HG03103 (cell line): Measurements from ENCODE around the gene DDRGK1.

Experiments
- ATAC-seq: cut with Tn5 transposase; IDR thresholded peaks from one replicate; pipeline ENCODE4 v1.9.1; 2021; ENCODE audit warnings: low read depth; ENCODE audit not compliant: unreplicated experiment

The DDRGK1 gene

DNA sequence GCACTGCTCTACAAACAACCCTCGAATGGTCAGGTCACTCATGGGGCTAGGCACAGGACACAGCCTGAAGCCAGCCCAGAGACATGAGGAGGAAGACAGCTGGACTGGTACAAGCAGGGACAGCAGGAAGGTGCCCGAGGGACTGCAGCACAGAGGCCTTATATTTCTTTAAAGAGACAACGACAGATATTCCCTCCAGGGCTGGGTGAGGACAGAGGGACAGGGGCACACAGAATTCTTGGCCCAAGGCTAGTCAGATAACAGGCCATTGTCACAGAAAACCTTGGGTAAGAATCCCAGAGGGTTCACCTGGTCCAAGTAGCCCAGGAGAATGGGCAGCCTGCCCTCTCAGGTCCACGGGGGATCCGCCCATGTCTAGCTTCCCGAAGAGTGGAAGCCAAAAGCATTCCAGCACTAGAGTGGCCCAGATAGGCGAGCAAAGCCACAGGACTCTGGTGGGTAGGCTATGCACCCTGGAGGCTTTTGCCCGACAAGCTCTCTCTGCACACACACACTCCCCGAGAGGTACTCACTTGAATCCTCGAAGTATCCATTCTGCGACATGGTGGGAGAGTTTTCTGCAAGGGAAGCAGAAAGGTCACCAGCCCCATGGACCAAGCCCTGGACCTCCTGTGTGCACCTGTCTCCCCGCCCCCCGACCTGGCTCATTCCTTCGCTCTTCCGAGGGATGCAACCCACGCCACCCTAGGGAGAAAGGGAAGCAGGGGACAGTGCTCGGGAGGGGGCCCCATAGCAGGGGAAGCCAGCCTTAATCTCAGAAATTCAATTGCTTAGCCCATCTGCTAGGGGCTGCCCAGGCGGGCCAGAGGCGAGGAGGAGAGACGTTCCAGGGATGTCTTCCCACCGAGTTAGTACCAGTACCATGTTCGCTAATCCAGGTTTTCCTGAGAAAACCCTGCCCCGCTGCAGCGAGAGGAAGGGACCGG is 32.8 kb upstream of the DDRGK1 start:
- no peak for ATAC-seq

DNA sequence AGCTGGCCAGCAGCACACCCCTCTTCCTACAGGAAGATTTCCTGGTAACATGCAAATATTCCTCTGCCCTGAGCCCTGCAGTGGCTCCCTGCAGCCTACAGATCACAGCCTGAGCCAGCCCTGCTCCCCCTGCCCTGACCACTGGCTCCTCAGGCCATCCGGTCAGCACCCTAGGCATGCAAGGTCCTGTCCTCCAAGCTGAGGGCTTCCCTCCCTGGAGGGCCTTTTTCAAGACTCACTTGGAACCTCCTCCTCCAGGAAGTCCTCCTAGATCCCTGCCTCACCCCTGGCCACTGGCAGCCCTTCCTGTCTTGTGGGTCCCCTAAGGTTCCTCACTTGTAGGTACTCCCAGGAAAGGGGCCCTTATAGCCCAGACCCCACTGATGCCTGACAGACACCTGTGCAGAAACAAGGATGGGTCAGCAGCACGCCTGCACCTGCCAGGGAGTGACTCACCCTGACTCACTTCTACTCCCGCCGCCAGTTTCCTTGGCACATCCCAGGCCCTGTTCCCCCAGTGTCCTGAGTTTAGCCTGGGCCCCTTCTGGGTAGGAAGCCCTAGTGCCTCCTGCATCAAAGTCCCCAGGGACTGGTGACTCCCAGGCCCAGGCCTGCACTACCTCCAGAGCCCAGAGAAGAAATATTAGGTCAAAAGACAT is 31.3 kb upstream of the DDRGK1 start:
- ATAC-seq, result no peak

DNA sequence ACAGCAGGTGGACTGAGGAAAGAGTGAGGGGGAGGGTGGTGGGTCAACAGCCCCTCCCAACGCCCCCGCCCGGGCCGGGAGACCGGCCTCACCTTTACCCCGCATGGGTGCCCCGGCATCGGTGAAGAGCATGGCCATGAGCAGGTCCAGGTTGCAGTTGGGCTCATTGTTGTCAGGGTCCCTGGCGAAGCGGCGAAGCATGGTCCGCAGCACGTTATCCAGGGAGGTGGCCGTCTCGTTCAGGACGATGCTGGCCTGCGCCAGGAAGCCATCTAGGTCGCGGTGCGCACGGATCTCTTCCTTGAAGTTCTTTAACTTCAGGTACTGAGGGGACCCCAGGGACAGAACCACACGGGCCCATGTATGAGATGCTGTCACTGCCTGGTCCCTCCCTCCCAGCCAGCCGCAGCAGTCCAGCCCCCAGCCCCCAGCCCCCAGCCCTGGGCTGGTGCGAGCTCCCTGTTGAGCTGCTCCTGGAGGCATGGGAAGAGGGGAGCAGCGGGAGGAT is 29.6 kb upstream of the DDRGK1 start:
- no peak for ATAC-seq

DNA sequence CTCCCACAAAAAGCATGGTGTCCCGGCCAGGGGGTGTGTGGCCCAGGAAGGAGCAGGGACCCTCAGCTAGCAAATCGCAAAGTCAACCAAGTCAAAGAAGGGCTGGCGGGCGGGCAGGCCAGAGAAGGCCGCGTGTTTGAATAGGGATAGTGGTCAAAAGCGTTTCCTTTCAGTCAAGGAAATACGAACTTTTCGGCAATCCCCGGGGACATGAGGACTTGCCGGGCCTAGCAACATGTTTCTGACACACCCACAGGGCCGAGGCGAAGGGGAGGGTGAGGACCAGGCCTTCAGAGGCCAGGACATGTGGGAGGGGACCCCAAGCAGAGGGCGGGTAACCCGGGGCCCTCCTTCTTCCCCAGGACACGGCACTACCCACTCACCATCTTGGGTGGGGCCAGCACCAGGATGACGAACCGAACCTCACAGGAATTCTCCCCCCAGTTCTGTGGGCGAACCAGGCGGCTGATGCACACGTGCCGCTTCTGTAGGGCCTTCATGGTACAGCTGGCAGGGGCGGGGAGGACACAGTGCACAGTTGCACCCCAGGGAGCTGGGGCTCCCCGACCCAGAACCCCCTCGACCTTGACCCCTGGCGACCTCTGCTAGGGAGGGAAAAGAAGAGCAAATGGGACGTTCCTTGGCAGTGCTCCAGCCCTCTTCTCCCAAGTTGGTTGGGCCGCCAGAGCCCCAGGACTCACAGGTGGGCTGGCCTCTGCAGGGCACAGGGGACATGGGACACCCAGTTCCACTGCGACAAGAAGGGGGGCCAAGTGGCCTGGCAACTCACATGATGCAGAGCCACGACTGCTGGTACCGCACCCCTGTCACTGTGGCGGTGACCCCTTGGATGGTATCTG is 28.9 kb upstream of the DDRGK1 start:
- no peak for ATAC-seq

DNA sequence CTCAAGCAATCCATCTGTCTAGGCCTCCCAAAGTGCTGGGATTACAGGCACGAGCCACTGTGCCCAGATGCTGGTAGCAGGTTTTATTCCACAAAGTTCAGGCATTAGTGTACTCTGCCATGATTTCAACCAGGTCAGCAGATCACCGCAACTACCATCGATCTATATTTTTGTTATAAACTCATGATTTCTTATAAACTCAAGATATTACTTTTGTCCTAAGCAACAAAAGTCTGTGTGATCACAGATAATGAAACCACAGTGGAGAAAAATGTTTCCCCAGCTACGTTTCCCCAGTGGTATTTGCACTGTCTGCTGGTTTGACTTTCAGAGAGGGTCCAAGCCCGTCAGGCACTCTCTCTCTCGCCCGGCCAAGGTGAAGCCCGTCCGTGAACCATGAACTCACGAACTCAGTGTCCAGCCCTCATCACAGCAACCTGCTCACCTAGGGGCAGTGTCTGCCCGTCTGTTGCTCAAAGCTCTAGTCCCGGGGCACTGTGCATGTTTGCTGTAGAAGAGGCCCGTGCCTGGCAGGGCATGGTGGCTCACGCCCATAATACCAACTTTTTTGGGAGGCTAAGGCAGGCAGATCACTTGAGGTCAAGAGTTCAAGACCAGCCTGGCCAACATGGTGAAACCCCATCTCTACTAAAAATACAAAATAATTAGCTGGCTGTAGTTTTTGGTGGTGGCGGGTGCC is 27.6 kb upstream of the DDRGK1 start:
- ATAC-seq, result no peak

DNA sequence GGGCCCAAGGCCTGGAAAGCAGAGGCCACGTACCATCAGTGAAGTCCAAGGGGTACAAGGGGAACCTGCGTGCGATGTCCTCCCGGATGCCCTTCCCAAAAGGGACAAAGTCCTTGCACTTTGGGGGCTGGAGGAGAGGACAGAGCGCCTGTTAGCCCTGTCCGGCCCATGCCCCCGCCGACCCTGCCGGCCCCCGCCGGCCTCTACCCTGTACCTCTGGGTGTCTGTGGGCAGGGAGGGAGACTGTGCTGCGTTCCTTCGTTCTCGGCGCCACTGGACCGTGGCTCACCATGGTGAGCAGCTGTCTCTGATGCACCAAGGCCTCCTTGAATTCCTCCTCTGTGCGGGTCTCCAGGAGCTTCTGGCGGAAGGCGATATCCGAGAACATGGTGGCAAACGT is 26.6 kb upstream of the DDRGK1 start:
- ATAC-seq, result no peak

DNA sequence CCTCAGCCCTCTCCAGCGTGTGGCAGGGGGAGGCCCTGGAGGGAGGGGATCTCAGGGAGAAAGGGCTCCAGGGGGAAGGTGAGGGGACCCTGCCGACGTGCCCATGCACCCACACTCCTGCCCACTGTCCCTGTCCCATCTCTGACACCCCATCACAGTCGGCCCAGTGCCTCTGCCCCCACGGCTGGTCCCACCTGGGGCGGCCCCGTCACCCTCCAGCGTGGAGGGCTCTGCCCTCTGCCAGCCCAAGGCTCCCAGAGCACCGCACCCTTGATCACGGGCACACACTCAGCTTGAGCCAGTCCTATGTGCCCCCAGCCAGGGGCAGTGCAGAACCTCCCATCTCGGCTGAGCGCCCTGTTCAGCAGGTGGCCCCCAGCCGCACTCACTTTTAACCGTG is 25.3 kb upstream of the DDRGK1 start:
- ATAC-seq, result no peak

DNA sequence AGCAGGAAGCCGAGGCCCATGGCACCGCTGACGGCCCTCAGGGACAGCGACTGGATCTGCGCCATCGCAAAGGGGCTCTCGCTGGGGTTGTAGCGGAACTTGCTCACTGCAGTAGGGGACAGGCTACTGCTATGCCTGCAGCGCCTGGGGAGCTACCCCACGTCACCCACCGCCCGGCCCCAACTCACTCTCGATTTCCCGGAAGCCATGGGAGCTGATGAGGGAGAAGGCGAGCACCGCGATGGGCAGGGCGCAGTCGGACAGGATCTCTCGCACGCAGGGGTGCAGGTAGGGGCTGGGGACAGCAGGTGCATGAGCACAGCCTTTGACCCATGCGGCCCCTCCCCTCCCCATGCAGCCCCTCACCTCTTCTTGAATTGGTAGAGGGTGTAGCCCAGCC is 24.7 kb upstream of the DDRGK1 start:
- no peak for ATAC-seq

DNA sequence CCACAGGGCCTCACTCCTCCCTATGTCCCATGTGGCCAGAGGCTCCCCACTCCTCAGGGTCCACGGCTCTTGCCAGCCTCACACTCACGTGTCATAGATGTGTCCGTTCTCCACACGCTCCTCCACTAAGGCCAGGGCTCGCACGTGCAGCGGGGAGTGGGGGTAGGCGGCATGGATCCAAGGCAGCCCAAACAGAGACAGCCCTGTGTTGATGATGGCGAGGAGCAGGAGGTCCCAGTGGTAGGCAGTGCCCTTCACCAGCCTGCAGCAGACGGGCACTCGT is 24.2 kb upstream of the DDRGK1 start:
- no peak for ATAC-seq

DNA sequence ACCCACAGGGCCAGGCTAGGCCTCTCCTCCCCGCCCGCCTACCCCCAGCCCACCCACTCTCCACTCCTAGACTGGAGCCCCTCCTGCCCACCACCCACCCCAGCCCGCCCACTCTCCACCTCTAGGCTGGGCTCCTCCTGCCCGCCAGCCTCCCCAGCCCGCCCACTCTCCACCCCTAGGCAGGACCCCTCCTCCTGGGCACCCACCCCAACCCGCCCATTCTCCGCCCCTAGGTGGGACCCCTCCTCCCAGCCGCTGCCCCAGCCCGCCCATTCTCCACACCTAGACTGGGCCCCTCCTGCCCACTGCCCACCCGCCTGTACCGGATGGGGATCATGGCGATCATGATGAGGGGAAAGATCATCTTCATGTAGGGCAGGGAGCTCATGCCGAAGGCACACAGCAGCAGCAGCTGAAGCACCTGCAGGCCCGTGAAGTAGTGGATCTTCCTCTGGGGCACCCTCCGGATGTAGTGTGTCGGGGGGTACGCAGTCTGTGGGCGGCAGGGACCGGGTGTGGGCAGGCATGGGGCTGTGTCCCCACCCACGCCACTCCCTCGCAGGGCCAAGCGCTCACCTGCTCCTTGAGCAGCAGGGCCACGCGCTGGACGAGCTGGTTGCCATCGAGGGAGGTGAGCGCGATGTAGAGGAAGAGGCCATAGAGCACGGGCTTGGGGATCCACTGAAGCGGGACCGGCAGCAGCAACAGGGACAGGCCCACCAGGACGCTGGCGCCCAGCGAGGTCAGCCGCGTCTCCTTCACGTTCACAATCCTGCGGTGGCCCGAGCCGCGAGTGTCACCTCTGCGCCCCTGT is 23.7 kb upstream of the DDRGK1 start:
- ATAC-seq, result no peak

DNA sequence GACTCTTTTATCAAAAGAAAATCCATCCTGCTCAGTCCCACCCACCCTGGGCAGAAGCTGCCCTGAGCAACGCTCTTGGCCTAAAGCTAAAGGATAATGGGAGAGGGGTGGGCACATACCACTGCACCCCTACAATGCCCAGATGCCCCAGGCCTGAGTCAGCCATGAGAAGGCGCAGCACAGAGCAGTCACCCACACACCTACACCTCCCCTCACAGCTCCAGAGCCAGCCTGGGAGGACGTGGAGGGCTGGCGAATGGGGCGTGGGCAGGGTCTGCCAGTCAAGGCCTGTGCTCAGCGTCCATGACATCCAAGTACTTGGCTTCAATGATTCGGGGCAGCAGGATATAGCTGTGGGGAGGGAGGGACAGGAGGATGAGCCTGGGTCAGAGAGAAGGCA is 23.0 kb upstream of the DDRGK1 start:
- no peak for ATAC-seq

DNA sequence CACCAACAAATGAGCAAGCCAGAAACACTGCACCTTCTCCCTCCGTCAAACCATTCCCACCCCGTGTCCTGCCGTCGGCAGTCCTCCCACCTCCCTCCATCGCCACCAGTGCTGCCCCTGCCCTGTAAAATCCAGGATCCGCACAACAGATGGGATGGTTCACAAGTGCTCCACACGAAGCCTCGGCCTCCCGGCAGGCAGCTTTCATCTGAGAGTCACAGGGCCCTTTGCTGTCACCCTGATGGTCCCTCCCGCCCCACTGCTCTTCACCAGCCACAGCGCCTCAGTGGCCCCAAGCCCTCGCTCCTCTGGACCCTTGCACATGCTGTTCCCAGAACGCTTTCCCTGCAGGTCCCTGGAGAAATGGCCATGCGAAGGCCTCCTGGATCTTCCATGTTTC is 22.4 kb upstream of the DDRGK1 start:
- no peak for ATAC-seq

DNA sequence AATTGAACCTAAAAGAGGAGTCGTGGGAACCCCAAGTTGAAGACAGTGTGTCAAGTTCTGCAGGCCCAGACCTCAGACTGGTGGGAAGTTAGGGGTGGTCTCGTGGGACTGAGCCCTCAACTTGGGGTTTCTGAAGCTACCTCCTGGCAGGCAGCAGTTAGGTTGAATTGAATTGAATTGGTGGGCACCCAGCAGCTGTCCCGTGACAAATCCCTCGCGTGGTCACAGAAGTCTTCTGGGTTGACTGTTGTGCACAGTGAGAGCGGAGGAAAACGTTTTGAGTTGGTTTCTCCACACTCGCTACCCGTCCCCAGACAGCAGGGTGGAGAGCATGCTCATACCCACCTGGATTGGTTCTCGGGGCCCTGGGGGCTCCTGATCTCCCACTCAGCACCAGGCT is 21.6 kb upstream of the DDRGK1 start:
- ATAC-seq, result no peak

DNA sequence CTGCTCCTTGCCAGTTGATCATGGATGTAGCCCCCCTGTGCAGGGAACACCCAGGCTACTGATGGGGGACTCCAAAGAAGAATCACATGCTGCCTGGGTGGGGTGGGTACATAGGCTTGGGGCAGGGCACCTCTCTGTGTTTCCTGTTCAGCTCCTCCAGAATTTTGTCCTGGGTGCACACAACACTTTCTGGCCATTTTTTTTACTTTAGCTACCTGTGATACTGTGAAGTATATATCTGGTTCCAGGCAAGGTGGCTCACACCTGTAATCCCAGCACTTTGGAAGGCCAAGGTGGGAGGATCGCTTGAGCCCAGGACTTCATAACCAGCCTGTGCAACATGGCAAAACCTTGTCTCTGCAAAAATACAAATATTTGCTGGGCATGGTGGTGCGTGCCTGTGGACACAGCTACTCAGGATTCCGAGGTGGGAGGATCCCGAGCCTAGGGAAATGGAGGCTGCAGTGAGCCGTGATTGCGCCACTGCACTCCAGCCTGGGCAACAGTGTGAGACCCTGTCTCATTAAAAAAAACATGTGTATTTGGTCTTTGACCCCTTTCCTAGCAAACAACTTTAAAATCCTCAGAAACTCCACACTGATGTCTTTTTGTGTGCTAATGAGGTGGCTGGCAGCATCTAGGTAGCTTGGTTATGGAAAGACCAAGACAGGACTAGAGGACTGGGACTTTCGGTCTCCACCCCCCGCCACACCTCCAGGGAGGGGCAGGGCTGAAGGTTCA is 20.4 kb upstream of the DDRGK1 start:
- no peak for ATAC-seq

DNA sequence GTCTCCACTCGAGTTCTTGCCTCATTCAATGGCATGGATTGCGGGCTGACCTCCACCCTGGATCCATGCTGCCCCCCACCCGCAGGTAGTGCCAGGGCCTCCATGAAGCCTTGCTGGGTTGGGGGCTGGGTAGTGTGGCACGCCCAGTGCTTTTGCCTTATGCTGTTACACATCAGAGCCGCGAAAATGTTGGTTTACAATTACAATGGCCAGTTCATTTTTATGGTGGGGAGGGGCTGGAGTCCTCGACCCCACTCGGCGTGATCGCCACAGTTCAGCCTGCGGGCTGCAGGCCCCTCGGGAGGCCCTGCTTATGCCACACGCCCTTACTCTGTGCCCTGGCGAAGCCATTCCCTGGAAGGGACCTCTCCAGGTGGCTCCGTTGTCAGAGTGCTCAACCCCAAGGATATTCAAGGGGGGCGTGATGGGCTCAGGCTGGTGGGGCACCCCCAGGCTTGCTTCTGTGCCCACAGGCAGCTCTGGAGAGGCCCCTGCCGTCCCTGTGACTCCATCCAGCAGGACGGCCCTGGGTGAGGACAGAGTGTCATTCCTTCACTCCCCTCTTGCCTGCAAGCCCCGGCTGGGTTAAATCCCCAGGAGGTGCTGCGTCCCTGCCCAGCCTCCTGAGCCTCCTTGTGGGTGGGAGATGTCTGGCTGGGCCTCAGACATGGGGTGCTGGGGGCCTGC is 19.7 kb upstream of the DDRGK1 start:
- ATAC-seq, result no peak

DNA sequence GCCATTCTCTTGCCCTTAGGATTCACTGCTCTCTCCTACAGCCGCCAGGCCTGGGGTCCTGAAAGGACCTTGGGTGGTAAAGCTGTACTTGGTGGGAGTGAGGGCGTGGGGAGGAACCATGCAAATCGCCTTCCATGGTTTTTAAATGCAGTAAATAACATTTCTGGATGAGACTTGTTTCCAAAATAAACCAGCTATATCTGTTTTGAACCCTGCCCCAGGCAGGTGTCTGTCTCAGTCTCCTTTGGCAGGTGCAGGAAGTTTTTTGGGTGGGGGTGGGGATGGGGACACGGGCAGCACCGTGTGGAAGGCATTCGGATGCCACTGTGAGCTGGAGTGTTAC is 19.1 kb upstream of the DDRGK1 start:
- no peak for ATAC-seq

DNA sequence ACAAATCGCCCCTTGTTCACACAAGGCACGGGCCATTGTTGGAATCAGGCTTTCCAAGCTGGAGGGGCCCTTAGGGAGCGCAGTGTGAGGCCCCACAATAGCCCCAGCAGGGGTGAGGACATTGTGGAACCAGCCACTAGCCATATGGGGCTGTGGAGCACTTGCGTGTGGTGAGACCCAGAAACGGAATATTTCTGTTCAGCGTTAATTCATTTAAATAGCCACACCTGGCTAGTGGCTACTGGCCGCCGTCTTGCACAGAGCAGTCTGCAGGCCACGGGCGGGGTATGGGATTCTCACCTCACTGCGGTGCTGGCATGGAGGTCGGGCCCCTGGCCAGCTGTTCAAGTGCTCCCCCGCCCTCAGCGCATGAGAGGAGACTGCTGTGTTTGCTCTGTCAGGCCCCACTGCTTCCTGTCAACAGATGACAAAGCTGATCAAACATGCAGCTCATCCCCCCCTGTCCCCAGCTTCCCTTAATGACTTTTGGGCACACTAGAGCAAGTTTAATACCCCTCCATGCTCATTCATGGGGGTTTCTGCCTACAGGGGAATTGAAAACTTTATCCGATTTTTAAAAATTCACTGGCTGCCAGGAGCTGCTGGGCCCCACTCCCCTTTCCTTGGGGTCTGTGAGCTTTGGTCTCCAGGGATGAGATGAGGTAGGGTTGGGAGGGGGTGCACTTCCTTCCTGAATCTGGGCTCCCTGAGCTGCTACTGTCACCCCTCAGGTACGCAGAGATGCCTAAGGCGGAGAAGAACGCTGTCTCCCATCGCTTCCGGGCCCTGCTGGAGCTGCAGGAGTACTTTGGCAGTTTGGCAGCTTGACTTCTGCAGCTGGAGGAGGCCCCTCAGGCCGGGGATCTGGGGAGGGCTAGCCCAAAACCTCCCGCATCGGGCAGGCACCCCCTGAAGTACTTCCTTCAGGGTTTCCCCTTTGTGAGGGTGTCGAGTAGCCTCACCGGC is 18.4 kb upstream of the DDRGK1 start:
- ATAC-seq, result no peak
